CD4-positive, alpha-beta T cell (primary cell): ENCODE measurements around the gene HBQ1. TPM values are rescaled to one million over a fixed set of nuclear protein-coding genes. Genes with fewer than 3 reads are reported as not detected.

Experiments used
- ATAC-seq: fragments of 200-7000 bp; cut with Tn5 transposase; one replicate; pipeline ENCODE4 v1.10.0; 2022; ENCODE audit warnings: mild to moderate bottlenecking; ENCODE audit not compliant: poor library complexity
- CTCF ChIA-PET: fragments of 350-600 bp; sonication (Branson Sonifier 250); formaldehyde crosslinking; loops from one replicate; lab custom pipeline; 2021; ENCODE audit warnings: antibody characterized with exemption, inconsistent platforms; lab: Charles Lee
- POLR2A ChIA-PET: fragments of 350-600 bp; sonication (Branson Sonifier 250); formaldehyde crosslinking; loops from one replicate; lab custom pipeline; 2021; ENCODE audit warnings: antibody characterized with exemption, inconsistent platforms; lab: Charles Lee
- DNase-seq, 14 experiments: peaks; one replicate each; pipeline ENCODE4 v3.0.0-alpha.2; 2013 to 2020; ENCODE audit warnings: mixed read lengths in 2 of 14
- H3K27ac ChIP-seq, 2 donors: one replicate each; pipeline versions ENCODE4 v1.5.1 to v1.7.0; 2013; ENCODE audit warnings: low read length in 2 of 2, low read depth in 1 of 2, mild to moderate bottlenecking in 1 of 2
- H3K27me3 ChIP-seq, 2 experiments: 1 replicate in 1 of 2; 2 replicates in 1 of 2; pipeline versions ENCODE4 v1.6.1 to v1.7.0; 2013; ENCODE audit warnings: low read length in 2 of 2, control low read depth in 1 of 2, mild to moderate bottlenecking in 1 of 2, moderate library complexity in 1 of 2; ENCODE audit not compliant: insufficient read depth in 2 of 2, control insufficient read depth in 1 of 2
- H3K36me3 ChIP-seq: one replicate; pipeline ENCODE4 v1.6.1; 2013; ENCODE audit warnings: low read length, control low read depth; ENCODE audit not compliant: insufficient read depth
- H3K4me1 ChIP-seq: one replicate; pipeline ENCODE4 v1.6.1; 2013; ENCODE audit warnings: low read length, control low read depth; ENCODE audit not compliant: insufficient read depth
- H3K4me3 ChIP-seq: one replicate; pipeline ENCODE4 v1.5.1; 2013; ENCODE audit warnings: mild to moderate bottlenecking, low read length, moderate library complexity
- H3K9me3 ChIP-seq, 2 experiments: 1 replicate in 1 of 2; 2 replicates in 1 of 2; pipeline versions ENCODE4 v1.6.1 to v1.7.0; 2013; ENCODE audit warnings: low read length in 2 of 2, mild to moderate bottlenecking in 2 of 2, control low read depth in 1 of 2, moderate library complexity in 1 of 2; ENCODE audit not compliant: control insufficient read depth in 1 of 2, insufficient read depth in 1 of 2
- H3K27ac Mint-ChIP-seq: one replicate; pipeline ENCODE4 v1.8.0; 2020; ENCODE audit warnings: mixed read lengths
- H3K27me3 Mint-ChIP-seq: one replicate; pipeline ENCODE4 v1.8.0; 2021; ENCODE audit warnings: mixed read lengths
- H3K36me3 Mint-ChIP-seq: one replicate; pipeline ENCODE4 v1.8.0; 2021; ENCODE audit warnings: low read depth, mixed read lengths
- H3K4me1 Mint-ChIP-seq: one replicate; pipeline ENCODE4 v1.8.0; 2021; ENCODE audit warnings: low read depth, mixed read lengths
- H3K4me3 Mint-ChIP-seq: one replicate; pipeline ENCODE4 v1.8.0; 2020; ENCODE audit warnings: mild to moderate bottlenecking, mixed read lengths
- H3K9me3 Mint-ChIP-seq: one replicate; pipeline ENCODE4 v1.8.0; 2020; ENCODE audit warnings: mixed read lengths
- CTCF ChIP-seq: fragments of 200-600 bp; IDR thresholded peaks from one replicate; pipeline ENCODE4 v1.8.0; 2022; ENCODE audit warnings: antibody characterized with exemption, mild to moderate bottlenecking
- intact Hi-C, 2 experiments: fragments of 100-400 bp; cut with DNase I in 1 of 2; cut with micrococcal nuclease in 1 of 2; formaldehyde crosslinking; loops; one replicate each; pipeline versions ENCODE4 v1.15.1 to v1.9.0; 2023 to 2025; cut with DNase I, micrococcal nuclease
- total RNA-seq, 174 experiments: library from RNA in 2 of 174; stranded (reverse) in 2 of 174; gene quantifications; one replicate each; pipeline ENCODE4 v1.2.3 and lab custom pipeline; 2021 to 2026

Gene HBQ1
- total RNA-seq, 2 experiments from 2014 or later = not detected

- ChIA-PET CTCF (no interaction called here), POLR2A (no interaction called here)
- H3K27ac ChIP-seq = no peak overlapping the region
- H3K9me3 ChIP-seq = peaks cover 0 to 13% of the 10 kb centered on the region in 2 experiments
- TF ChIP-seq CTCF = no peak
- Mint-ChIP-seq H3K27me3 (peaks cover 61% of the 10 kb centered on the region), H3K4me1 (peaks cover 4% of the 10 kb centered on the region), H3K27ac (no peak overlapping the region), H3K9me3 (no peaks in the 10 kb centered on the region), H3K36me3 (no peaks in the 10 kb centered on the region), H3K4me3 (no peak overlapping the region)
- intact Hi-C loops = no loop called here
- ATAC-seq (peak; percentile 24), DNase-seq (no peak)
- H3K27me3 ChIP-seq = peaks cover 49 to 57% of the 10 kb centered on the region in 2 experiments
- H3K4me3 ChIP-seq = no peak overlapping the region
- H3K4me1 ChIP-seq = peaks cover 23% of the 10 kb centered on the region
- no peaks in the 10 kb centered on the region for H3K36me3 ChIP-seq
These were observed 15.3 kb upstream of the HBQ1 start for GRCh38 chr16:164827-165538.

GRCh38 chr16:165539-166374, 14.5 kb upstream of the HBQ1 start, which contains the start of gene HBM:
Gene HBM (plus strand): TSS chr16:165978. CDS start chr16:165998, 20 bp downstream.
- ATAC-seq (peak; percentile 51), DNase-seq (no peak)
- Mint-ChIP-seq H3K4me1 (peaks cover 4% of the 10 kb centered on the region), H3K27me3 (peaks cover 69% of the 10 kb centered on the region), H3K36me3 (no peaks in the 10 kb centered on the region), H3K27ac (no peak within 1 kb of the TSS), H3K4me3 (peak within 1 kb of the TSS; percentile 56), H3K9me3 (no peaks in the 10 kb centered on the region)
- TF ChIP-seq CTCF = no peak
- no peak within 1 kb of the TSS for H3K27ac ChIP-seq
- intact Hi-C loops = no loop called here
- H3K36me3 ChIP-seq = no peaks in the 10 kb centered on the region
- ChIA-PET CTCF (no interaction called here), POLR2A (no interaction called here)
- peaks cover 23% of the 10 kb centered on the region for H3K4me1 ChIP-seq
- peaks cover 0 to 13% of the 10 kb centered on the region in 2 experiments for H3K9me3 ChIP-seq
- H3K27me3 ChIP-seq = peaks cover 50 to 57% of the 10 kb centered on the region in 2 experiments
- H3K4me3 ChIP-seq = no peak within 1 kb of the TSS

- Mint-ChIP-seq H3K27me3 (peaks cover 70% of the 10 kb centered on the region), H3K9me3 (no peaks in the 10 kb centered on the region), H3K4me3 (no peak overlapping the region), H3K27ac (no peak overlapping the region), H3K4me1 (peaks cover 4% of the 10 kb centered on the region), H3K36me3 (no peaks in the 10 kb centered on the region)
- Histone ChIP-seq H3K27ac (no peak overlapping the region), H3K4me3 (no peak overlapping the region), H3K27me3 (peaks cover 52 to 61% of the 10 kb centered on the region in 2 experiments), H3K4me1 (peaks cover 23% of the 10 kb centered on the region), H3K9me3 (peaks cover 0 to 13% of the 10 kb centered on the region in 2 experiments), H3K36me3 (no peaks in the 10 kb centered on the region)
- CTCF ChIA-PET = no interaction called here
- intact Hi-C loops = no loop called here
- peak; percentile 46 for ATAC-seq
- TF ChIP-seq CTCF = no peak
- POLR2A ChIA-PET = no interaction called here
- peak in 2 of 14 experiments; percentile 48 to 54 for DNase-seq
These were observed 13.7 kb upstream of the HBQ1 start for GRCh38 chr16:166375-167121.
